ENCODE data around the gene SCN4A.
"Not testable (repeated sequence)": the region's sequence is repeated elsewhere in the genome, so short reads cannot be mapped to it uniquely, and the experiment has no call there.

The SCN4A gene

DNA sequence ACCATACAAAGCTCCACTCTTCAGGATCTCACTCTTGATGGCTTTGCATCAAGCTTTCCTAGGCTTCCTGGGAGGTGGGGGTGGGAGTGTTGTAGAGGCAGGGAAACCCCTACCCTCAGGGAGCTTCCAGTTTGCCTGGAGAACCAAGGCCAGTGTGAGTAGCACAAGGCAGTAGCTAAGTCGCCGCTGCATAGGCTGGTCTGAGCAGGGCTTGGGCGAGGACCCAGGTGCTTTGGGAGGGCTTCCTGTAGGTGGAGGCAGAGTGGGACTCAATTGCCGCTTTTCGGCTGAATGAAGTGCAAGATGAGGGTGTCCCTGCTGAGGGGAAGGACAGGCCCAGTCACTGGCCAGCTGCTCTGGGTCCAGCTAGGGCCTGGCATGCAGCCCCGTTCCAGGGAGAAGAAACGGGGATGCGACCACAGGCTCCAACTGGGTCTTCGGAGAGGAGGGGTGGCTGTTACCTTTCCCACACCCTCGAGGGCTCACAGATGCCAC, 44.5 kb downstream of the SCN4A start:
- no peak for DNase-seq (ENCODE audit: extremely low read depth, low read depth)
- no peak for TF ChIP-seq CTCF (IDR thresholded peaks at IDR 0.05; ENCODE audit: low read depth, low read length, missing control alignments)
- H3K4me3 ChIP-seq (replicated peaks; ENCODE audit: low read depth, low read length), result no peak overlapping the region

- no peak for DNase-seq (ENCODE audit: extremely low read depth, low read depth)
- TF ChIP-seq CTCF (IDR thresholded peaks at IDR 0.05; ENCODE audit: low read depth, low read length, missing control alignments), result no peak
- H3K4me3 ChIP-seq (replicated peaks; ENCODE audit: low read depth, low read length), result no peak overlapping the region
Observed at GRCh38 chr17:63927464-63928171, 45.1 kb downstream of the SCN4A start.

- TF ChIP-seq CTCF (IDR thresholded peaks at IDR 0.05; ENCODE audit: low read depth, low read length, missing control alignments), result no peak
- DNase-seq (ENCODE audit: extremely low read depth, low read depth), result no peak
Observed at GRCh38 chr17:63926164-63926563, 46.6 kb downstream of the SCN4A start.

DNA sequence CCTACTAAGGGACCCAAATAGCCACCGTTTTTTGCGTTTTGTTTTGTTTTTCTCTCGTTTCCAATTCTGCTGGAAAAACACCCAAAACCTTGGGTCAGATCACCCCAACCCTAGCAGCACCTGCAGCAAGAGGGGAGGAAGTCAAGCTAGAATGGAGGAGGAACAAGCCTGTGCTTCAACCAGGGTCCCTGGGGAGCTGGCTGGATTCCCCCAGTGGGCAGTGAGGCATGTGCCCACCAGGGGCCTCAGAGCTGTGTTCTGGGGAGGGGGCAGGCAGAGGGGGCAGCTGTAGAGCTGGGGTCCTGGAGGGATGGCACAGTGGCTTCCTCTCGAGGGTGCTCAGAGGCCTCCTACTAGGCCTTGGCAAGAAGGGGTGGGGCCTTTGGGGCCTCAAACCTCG, 47.1 kb downstream of the SCN4A start:
- DNase-seq (ENCODE audit: extremely low read depth, low read depth), result no peak
- TF ChIP-seq CTCF (IDR thresholded peaks at IDR 0.05; ENCODE audit: low read depth, low read length, missing control alignments), result no peak
- H3K4me3 ChIP-seq (replicated peaks; ENCODE audit: low read depth, low read length), result no peak overlapping the region

More at GRCh38 chr17:63926164-63926563, 46.6 kb downstream of the SCN4A start:
- H3K4me3 ChIP-seq (replicated peaks; ENCODE audit: low read depth, low read length), result no peak overlapping the region

DNA sequence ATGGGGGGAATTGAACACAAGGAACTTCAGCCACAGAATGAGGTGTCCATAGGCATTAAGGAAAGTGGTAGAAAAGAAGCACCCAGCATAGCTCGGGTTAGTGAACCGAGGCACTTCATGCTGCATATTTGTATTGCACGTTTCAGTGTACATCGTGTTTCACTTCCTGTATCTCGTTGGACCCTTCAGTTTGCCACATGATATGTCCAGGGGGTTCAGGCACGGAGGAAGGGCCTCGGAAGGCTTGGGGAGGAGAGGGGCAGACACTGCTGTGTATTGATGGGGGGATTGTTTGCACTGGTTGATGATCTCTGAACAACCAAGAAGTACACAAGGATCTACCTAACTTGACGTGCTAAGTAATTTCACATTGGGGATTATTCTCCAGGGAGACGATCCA, 50.3 kb downstream of the SCN4A start:
- DNase-seq (ENCODE audit: extremely low read depth, low read depth); H3K4me3 ChIP-seq (replicated peaks; ENCODE audit: low read depth, low read length): not testable (repeated sequence)

DNA sequence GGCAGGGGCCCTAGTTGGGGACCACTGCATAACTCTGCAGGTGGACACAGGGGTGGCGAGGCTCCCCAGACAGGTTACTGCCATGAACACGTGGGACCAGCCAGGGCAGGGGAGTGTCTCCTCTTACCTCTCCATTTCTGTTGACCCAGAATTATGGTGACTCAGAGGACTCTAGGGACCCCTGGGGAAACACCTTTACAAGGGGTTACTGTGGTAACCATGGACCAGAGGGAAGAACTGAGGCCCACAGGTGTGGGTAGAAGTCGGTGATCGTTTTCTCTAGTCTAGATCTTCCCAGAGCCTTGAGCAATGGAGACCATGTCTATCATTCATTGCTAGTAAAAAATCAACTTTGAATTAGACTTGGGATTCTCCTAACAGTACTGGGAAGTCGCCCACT, 51.9 kb downstream of the SCN4A start:
- H3K4me3 ChIP-seq (replicated peaks; ENCODE audit: low read depth, low read length); DNase-seq (ENCODE audit: extremely low read depth, low read depth): not testable (repeated sequence)

DNA sequence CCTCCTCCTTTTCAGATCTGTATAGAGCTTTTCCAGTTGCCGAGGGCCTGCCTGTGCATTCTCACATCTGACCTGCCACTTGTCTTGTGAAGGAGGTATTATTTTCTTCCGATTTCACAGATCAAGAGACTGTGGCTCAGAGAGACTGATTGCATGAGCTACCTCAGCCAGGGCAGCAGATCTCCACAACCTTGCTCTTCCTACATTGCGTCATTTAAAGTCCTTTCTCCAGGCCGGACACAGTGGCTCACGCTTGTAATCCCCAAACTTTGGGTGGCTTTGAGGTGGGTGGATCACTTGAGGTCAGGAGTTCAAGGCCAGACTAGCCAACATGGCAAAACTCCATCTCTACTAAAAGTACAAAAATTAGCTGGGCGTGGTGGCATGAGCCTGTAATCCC, 52.7 kb downstream of the SCN4A start:
- H3K4me3 ChIP-seq (replicated peaks; ENCODE audit: low read depth, low read length); DNase-seq (ENCODE audit: extremely low read depth, low read depth): not testable (repeated sequence)

DNA sequence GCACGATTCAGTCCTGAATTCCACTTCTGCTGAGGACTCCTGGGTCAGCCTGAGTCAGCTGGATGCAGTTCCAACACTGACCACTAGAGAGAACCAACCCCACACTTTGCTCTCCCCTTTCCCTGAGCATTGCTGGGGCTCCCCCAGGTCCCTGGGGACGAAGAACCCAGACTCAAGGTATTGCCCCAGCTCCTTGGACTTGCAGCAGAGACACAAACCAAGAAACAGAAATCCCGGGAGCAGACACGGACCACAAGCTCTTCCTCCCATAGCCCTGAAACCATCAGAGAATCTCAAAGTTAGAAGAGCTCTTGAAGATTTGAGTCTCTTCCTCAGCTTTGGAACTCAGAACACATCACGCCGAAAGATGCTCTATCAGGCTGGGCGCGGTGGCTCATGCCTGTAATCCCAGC, 53.4 kb downstream of the SCN4A start:
- H3K4me3 ChIP-seq (replicated peaks; ENCODE audit: low read depth, low read length), result no peak overlapping the region
- peak; percentile 90 for TF ChIP-seq CTCF (IDR thresholded peaks at IDR 0.05; ENCODE audit: low read depth, low read length, missing control alignments)
- peak; percentile 20 for DNase-seq (ENCODE audit: extremely low read depth, low read depth)

DNA sequence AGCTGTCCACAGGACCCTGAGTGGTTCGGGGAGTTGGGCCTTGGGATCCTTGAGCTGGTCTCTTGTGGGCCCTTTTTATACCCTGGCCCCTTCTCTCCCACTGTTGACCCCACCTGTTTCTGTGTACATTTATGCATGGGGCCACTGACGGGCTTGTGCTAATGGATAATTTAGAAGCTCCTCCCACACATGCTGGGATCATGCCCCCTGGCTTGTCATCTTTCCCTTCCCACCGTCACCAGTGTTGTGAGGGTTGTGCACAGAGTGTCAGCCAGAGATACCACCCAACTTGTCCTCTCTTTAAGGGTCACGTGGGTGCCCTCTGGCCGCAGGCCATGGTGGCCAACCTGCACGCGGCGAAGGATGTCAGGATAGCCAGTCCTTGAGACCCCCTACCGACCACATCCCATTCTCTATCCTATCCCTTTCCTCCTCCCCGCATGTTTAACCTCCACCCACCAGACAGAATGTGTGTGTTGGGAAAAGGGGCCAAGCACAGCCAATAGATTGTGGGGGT, 53.9 kb downstream of the SCN4A start, which contains the start of gene GH1:
Gene GH1 (minus strand): TSS at position 51 of the 517 bp plus-strand sequence. CDS start 63 bp downstream, outside the sequence.
- not testable (repeated sequence) for DNase-seq (ENCODE audit: extremely low read depth, low read depth); H3K4me3 ChIP-seq (replicated peaks; ENCODE audit: low read depth, low read length)
